NOMO-1 treated with DMSO at 0.1 percent for 48 hours (cell line): ENCODE measurements around the gene FUT3.
"Not testable (repeated sequence)": the region's sequence is repeated elsewhere in the genome, so short reads cannot be mapped to it uniquely, and the experiment has no call there.

ENCODE experiments used
- DNase-seq: peaks from one replicate; lab custom pipeline; 2025; ENCODE audit not compliant: unreplicated experiment; lab: John Stamatoyannopoulos, UW

The FUT3 gene

DNA sequence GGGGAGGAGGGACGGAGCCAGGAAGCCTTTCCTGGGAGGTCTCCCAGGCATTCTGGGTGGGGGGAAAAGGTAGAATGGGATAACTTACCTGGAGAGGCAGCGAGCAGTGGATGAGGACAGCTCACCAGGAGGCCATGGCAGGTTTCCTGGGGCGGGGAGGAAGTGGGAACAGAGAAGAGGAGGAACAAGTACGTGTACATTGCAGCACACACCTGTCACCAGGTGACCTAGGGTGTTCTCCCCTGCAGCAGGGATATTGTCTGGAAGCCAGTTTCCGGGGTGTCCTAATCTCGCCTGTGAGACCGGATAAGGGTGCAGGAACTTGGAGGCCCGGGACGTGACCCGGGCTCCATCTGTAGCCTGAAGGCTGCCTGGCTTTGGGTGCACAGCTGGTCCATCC, at the start of gene FUT3:
Gene FUT3 (minus strand): TSS at position 148 of the 400 bp plus-strand sequence.
- DNase-seq, result no peak

DNA sequence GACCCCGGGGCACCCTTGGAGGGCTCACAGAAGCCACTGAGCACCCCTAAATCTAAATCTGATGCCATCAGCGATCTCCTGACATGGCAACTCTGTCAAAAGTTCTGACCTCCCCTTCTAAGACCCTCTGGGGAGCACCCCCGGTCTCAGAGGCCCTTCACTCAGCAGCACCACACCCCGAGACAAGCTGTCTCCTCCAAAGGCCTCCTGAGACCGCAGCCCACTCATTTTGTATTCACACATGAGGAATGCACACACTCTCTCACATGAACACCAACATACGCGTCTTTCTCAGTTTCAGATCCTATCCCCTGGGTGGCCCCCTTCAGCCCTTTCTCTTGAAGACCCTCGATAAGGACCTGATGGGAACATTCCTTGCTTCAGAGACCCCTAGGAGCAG, 49.7 kb upstream of the FUT3 start:
- no peak for DNase-seq

DNA sequence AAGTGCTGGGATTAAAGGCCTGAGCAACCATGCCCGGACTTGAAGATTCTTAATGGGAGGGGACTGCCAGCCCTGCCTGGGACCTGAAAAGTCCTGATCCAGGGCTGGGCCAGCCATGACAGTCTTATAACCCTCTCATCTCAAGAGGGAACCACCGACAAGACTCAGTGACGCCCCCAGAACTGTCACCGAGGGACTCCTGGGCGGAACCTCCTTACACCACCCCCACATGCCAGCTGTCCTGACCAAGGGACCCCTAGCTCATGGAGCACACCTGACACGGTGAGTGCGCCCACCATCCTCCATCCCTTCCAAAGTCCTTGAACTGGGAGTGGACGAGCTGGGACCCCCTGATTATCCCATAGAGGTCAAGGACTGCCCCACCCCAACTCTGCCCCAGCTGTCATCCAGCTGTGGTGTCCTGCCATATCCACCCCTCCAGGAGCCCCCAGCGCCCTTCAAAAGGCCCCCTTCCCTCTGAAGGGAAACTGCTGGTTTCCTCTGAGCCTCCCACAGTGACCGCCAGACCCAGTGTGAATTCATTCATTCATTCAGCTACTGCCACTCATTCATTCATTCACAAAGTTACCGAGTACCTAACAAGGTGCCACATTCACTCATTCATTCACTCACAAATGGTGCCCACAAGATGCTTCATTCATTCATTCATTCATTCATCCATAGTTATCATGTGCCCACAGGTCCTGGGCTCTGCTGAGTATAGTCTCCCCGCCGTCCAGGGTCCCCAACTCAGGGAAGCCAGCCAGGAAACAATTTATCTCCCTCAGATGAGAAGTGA, 48.7 kb upstream of the FUT3 start:
- DNase-seq, result no peak

DNA sequence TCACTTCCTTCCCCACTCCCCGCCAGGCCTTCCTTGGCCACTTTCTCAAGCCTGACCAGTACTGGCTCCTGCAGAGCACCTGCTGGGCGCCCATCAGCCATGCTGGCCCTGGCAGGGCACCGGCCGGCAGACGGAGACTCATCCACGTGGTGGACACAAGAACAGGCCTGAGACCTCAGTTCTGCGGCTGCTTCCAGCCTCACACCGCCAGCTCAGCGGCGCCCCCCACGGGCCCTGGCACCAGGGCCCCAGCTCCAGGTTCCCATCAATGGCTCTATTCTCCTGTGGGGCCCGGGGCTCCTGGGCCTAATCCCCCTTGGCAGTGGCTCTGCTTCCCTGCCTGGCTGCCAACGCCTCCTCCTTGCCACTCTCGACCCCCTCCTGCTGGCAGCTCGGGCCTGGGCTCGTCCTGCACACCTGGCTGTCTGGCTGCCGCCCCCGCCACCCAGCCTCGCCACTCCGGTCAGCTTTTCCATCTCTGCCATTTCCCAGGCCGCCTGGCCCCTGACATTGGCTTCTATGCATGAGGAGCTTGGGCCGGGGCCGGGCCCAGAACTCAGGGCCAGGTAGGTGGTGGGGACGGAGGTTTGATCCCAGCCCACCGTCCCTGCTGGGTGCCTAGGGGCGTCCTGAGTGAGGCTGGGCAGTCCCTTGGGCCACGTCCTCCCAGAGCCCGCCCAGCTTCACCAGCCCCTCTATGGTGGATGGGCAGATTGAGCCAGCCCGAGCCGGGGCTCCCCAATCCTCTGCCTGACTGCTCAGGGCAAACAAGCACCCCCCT, 46.1 kb upstream of the FUT3 start:
- no peak for DNase-seq

DNA sequence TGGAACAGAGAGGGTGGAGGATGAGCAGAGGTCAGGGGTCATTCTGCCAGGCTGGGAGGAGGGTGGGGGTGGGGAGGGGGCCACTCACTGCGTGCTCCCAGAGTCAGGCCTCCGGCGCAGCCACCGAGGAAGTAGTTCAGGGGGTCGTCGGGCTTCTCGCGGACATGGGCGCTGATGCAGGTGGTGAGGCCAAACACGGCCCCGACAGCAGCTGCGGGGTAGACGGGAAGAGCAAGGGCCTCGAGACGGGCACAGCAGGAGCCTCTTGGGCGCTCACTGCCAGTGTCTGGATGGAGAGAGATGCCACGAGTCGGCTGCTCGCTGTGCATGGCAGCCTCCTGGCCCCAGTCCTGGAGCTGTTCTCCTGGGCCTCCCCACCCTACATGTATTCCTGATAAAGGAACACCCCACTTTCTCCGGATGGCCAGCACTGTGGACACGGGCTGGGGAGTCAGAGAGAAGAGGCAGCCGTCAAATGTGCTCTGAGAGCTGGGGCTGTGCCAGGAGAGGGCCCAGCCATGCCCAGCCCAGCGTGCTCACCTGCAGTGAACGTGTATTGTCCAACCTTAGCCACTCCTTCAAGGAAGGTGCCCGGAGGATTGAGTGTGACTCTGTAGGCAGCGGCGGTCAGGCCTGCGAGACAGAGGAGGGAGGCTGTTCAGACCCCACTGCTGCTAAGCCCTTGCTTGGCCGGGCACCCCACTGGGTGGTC, 45.3 kb upstream of the FUT3 start:
- no peak for DNase-seq

DNA sequence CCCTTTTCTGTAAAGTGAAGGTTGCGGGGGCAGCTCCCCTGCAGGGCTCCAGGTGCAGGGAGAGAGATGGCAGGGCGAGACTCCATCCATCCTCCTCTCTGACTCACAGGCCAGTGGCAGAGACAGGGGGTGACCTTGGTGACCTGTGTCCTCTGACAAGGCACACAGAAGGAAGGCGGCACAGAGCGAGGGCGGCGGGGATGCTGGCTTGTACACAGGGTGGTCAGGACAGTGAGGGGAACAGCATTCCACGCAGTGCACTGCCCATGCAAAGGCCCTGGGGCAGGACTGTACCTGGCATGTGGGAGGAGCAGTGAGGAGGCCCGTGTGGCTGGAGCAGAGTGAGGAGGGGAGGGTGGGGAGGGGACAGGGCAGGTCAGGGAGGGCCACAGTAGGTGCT, 44.6 kb upstream of the FUT3 start:
- no peak for DNase-seq

DNA sequence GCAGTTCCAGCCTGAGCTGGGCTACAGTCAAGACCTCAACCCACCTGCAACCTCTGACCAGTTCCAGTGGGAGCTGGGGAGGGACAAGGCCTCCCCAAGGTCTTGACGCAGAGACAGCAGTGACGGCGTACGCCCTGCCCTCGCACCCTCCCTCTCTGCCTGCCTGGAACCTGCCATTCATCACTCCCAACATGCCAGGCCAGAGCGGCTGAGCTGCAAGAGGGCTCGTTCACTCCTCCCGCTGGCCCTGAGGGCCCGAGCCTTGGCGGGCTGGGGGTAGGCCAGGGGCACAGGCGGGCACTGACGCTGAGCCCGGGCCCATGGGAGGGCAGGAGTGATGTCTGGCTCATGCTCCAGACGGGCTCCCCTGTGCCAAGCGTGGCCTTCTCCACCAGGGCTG, 44.2 kb upstream of the FUT3 start:
- DNase-seq, result no peak

DNA sequence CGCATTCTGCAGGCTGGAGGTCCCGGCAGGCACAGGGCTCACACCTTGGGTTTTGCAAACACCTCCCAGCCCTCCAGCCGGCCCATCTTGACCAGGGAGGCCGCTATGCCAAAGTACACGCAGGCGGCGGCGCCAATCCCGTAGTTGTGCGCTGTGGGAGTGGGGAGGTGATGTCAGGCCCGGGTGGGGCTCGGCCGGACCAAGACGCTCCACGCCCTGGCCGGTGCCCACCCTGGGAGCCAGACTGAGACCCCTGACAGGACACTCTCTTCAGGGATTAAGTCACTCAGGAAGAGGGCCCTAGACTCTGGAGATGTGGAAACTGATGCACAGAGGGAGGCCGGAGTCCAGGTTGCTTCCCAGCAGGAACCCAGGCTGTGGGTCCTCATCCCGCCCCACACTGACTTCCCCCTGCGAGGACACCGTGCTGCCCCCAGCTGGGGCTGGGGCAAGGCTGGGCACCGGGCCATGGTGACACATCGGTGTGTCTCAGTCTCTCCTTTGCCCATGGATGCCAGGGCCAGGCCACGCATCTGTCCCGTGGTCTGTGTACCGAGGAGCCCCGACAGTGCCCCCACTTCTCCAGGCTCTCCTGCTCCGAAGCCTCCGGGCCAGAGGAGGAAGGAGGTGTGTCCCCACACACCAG, 43.6 kb upstream of the FUT3 start:
- DNase-seq, result no peak

DNA sequence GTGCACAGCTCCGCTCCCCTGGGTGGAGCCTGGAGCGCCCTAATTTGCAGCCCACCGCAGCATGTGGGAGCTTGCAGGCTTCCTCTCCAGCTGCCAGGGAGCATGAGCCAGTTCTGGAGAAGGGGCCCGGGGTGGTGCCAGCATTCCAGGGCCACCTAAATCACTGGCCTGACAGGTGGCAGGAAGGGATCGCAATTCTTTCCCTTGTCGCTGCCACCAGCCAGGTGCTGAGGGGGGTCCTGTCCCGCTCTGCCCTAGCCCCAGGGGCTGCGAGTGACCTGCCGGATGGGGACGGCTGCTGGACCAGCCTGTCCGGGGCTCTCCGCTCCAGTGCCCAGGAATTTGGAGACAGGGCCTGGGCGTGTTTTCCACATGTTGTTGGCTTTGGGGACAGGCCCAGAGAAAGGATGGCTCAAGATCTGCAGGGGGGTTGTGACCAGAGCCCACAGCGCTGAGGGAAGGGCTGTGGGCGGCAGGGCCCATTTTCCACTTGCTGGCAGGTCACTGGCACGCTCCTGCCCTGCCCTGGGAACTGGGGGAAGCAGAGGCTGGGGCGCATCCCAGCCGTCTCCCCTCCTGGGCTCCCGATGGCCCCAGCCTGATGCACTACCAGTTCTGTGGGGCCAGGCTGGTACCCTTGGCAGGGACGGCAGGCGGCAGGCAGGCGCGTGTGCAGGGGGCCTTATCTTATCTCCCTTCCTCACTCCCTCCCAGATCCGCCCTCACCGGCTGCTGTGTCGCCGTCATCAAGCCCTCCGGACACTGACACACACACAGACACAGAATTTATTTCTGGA, 42.9 kb upstream of the FUT3 start:
- no peak for DNase-seq

DNA sequence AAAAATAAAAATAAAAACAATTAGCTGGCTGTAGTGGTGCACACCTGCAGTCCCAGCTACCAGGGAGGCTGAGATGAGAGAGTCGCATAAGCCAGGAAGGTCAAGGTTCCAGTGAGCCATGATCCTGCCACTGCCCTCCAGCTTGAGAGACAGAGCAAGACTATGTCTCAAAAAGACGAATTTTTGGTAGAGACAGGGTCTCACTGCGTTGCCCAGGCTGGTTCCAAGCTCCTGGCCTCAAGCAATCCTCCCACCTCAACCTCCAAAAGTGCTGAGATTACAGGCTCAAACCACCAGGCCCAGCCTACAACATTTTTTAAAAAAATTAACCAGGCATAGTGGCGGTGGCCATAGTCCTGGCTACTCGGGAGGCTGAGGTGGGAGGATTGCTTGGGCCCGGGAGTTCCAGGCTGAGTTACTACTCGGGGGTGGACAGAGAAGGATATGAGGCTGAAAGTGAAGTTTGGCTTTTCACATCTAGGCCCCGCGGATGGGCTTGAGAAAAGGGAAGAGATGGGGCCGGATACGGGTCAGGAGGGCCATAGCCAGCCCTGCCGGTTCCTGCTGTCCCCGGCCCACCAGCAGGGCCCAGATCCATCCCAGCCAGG, 42.2 kb upstream of the FUT3 start:
- DNase-seq, result no peak

DNA sequence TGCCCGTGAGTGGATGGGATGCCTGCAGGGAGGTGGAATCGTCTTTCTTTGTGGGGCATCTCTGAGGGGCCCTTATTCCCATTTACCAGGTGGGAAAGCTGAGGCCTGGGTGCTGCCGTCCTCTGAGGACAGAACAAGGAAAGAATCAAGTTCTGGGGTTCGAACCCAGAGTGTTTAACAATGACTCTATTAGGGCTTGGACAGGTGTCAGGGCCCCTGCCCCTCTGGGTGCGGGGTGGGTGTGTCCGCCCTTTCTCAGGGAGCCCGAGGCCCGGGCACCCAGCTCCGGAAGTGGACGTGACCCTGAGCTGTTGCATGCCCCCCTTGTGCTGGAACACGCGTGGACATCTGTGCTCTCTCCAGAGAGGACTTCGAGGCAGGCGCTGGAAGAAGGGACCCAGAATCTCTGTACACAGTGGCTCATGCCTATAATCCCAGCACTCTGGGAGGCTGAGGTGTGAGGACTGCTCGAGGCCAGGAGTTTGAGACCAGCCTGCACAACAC, 41.6 kb upstream of the FUT3 start:
- DNase-seq, result no peak

DNA sequence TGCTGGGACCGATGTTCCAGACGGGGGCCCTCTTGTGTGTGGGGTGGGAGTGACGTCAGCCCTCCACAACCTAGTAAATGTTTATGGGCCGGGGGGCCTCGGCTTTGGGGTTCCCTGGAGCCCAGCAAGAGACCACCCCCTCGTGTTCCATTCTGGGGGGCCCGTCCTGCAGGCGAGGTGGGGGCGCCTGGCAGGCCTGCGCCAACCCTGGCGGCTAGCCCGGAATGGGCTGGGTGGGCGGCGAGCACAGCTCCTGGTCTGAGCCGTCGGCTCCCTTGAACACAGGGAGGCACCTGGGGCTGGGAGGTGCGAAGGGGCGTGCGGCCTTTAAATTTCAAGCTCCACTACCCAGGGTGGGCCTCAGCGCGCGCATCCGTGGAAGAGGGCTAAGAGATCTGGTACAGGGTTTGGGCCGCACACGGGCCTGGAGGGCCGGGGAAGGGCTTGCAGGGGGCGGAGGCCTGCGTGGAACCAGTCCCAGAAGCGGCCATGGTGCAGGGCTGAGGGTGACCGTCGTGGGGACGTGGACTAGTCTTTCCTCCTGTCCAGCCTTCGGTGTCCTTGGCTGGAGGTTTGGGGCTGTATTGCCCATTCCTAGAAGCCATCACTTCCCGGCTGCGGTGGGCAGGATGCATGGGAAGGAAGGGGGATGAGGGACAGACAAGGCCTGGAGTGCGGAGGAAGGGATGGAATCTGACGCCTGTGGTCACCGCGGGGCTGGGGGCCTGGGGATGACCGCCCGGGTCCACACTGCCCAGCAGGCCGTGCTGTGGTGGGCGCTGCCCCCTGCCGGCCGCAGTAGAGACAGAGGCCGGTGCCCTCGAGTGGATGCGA, 40.9 kb upstream of the FUT3 start:
- DNase-seq, result peak; percentile 7

DNA sequence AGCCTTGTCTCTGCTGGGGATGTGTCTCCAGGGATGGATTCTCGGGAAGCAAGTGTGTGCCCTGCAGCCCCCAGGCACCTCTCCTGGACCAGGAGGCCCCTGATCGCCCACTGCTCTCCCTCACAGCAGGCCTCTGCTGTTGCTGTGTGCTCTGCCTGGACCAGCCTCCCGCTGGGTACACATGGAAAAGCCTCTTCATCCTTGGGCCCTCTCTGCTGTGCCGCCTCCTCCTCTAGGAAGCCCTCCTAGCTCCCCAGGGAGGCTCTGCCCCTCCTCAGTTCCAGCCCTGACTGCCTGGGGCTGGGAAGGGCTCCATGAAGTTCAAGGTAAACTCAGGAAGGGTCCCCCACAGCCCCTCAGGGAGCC, 40.3 kb upstream of the FUT3 start:
- DNase-seq, result no peak

DNA sequence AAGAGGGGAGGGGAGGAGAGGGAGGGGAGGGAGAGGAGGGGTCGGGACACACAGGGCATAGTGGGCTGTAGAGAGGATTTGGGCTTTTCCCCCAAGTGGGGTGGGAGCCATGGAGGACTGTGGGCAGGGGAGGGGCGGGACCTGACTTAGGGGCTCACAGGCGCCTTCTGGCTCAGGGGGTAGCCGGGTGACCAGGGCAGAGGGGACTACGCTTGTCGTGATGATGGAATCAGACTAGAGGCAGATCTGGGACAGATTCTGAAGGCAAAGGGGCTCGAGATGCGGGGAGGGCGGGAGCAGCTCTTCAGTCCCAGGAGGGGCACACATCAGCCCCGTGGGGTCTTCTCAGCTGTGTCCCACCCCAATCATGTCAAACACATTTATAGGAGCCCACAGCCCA, 38.9 kb upstream of the FUT3 start:
- no peak for DNase-seq

DNA sequence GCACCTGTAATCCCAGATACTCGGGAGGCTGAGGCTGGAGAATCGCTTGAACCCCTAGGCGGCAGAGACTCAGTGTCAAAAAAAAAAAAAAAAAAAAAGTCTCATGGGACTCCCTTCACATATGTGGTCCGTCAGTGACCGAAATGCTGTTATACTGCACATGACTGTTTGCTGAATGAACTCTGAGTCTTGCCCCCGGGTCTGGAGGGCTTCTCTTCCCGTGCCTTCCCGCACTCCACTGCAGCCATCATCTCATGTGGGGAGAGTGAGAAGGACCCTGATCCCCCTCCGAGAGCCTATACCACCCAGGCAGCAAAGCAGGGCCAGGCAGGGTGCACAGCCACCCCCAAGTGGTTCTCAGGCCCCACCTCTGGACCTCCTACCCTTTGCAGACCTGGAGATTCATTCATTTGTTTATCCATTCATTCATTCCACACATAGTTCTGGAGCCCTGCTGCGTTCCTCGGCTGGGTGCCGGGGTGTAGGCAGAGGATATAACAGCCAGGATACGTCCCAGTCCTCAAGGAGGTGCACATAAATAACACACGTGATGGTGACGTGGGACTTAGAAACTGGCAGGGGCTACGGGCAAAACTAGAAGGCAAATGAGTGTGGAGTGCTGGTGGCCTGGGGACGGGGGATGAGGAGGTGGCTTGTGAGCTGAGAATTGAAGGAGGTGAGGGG, 38.2 kb upstream of the FUT3 start:
- no peak for DNase-seq

DNA sequence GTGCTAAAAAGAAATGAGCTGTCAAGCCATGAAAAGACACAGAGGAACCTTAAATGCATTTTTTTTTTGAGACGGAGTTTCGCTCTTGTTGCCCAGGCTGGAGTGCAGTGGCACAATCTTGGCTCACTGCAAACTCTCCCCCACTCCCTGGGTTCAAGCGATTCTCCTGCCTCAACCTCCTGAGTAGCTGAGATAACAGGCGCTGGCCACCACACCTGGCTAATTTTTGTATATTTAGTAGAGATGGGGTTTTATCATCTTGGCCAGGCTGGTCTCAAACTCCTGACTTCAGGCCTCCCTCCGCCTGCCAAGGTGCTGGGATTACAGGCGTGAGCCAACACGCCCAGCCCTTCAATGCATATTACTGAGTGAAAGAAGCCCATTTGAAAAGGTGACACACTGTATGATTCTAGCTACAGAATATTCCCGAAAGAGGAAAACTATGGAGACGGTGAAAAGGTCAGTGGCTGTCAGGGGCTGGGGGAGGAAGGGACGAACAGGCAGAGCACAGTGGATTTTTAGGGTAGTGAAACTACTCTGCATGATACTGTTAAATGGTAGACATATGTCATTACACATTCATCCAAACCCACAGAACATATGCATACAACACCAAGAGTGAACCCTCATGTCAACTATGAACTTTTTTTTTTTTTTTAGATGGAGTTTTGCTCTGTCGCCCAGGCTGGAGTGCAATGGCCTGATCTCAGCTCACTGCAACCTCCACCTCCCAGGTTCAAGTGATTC, 33.0 kb upstream of the FUT3 start:
- DNase-seq, result peak; percentile 76

DNA sequence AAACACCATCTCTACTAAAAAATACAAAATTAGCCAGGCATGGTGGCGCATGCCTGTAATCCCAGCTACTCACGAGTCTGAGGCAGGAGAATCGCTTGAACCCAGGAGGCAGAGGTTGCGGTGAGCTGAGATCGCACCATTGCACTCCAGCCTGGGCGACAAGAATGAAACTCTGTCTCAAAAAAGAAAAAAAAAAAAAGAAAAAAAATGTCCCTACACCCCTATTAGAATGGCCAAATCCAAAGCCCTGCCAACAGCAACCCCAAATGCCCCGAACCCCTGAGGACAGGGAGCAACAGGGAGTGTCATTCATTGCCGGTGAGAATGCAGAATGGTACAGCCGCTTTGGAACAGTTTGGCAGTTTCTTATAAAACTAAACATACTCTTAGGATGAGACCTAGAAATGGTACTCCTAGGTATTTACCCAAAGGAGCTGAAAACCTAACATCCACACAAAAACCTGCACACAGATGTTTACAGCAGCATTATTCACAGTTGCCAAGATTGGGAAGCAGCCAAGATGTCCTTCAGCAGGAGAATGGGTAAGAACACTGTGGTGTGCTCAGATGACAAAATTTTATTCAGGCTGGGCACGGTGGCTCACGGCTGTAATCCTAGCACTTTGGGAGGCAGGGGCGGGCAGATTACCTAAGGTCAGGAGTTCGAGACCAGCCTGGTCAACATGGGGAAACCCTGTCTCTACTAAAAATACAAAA, 32.1 kb upstream of the FUT3 start:
- DNase-seq, result not testable (repeated sequence)
